ENCODE measurements around the gene DUSP15.
"Not testable (repeated sequence)": the region's sequence is repeated elsewhere in the genome, so short reads cannot be mapped to it uniquely, and the experiment has no call there.

Gene DUSP15

DNA sequence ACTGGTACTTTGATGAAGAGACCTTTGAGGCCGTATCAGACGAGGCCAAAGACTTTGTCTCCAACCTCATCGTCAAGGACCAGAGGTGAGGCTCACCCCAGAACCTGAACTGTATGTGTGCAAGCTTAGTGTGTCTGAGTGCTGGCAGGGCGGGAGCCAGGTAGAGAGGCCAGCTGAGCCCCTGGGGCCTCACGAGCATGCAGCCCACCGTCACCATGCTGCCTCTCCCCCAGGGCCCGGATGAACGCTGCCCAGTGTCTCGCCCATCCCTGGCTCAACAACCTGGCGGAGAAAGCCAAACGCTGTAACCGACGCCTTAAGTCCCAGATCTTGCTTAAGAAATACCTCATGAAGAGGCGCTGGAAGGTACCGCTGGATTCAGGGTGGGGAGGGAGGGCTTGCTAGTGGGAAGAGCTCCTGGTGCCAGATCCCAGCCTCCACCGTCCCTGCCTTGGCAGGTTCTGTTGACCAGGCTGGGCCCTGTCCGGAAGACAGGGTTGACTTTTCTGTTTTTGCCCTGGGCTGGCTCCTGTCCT, 38.5 kb downstream of the DUSP15 start:
- no peak for TF ChIP-seq CTCF (IDR thresholded peaks at IDR 0.05; ENCODE audit: insufficient read depth, missing control alignments)
- FAIRE-seq, result no peak
- no peak for DNase-seq (ENCODE audit: insufficient read length, low spot score)

GRCh38 chr20:31831211-31831610, 39.1 kb downstream of the DUSP15 start:
- FAIRE-seq, result no peak
- TF ChIP-seq CTCF (IDR thresholded peaks at IDR 0.05; ENCODE audit: insufficient read depth, missing control alignments), result no peak
- no peak for DNase-seq (ENCODE audit: insufficient read length, low spot score)

DNA sequence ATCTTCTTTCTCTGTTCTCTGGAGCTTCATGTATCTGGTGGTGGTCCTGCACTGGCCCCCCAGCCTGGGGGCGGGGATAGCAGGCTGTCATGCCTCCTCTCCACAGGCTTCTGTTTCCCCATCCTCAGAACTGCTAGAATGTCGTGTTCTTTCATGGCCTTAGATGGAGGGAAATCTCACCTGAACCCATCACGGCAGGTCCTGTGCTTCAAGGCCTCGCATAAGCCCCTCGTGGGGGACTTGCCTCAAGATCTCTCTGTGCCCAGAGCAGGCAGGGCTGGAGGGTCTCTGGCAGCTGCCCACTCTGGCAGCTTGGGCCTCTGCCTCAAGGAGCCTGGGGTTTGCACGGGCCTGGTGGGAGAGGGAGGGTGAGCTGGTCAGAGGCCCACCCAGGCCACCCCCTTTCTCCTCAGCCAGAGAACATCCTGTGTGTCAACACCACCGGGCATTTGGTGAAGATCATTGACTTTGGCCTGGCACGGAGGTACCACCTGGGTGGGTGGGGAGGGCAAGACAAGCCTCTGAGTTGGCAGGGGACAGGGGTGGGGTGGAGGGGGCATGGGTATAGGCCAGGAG, 39.8 kb downstream of the DUSP15 start:
- FAIRE-seq, result no peak

DNA sequence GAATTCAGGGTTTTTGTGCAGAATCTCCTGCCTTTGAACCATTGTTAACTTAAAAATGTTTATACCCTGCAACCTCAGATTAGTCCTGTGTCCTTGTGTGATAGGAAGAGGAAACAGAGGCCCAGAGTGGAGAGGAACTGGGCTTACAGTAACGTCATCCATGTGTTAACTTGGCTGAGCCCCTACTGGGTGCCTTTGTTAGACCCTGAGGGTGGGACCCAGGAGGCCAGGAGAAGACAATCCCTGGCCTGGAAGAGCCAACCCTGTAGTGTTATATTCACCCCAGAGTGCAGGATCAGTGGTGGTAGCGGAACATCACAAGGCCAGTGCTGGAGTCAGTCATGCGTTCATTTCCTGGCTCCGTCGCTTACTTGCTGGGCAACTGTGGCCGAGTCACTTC, 40.6 kb downstream of the DUSP15 start:
- FAIRE-seq (no peak), DNase-seq (ENCODE audit: insufficient read length, low spot score) (no peak)
- TF ChIP-seq CTCF (IDR thresholded peaks at IDR 0.05; ENCODE audit: insufficient read depth, missing control alignments), result no peak

More for the DNA sequence above, 39.8 kb downstream of the DUSP15 start:
- no peak for DNase-seq (ENCODE audit: insufficient read length, low spot score)
- no peak for TF ChIP-seq CTCF (IDR thresholded peaks at IDR 0.05; ENCODE audit: insufficient read depth, missing control alignments)

DNA sequence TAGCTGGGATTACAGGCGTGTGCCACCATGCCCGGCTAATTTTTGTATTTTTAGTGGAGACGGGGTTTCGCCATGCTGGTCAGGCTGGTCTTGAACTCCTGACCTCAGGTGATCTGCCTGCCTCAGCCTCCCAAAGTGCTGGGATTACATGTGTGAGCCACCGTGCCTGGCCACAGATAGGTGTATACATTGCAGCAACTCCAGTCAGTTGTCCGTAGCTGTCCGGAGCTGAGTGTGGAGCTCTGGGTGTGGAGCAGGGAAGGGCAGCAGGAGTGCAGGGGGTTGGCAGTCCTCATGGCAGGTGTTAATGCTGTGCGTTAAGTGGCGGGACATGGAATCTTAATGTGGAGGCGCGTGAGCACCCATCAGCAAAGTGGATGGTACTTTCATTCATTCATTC, 42.3 kb downstream of the DUSP15 start:
- not testable (repeated sequence) for DNase-seq (ENCODE audit: insufficient read length, low spot score); FAIRE-seq

DNA sequence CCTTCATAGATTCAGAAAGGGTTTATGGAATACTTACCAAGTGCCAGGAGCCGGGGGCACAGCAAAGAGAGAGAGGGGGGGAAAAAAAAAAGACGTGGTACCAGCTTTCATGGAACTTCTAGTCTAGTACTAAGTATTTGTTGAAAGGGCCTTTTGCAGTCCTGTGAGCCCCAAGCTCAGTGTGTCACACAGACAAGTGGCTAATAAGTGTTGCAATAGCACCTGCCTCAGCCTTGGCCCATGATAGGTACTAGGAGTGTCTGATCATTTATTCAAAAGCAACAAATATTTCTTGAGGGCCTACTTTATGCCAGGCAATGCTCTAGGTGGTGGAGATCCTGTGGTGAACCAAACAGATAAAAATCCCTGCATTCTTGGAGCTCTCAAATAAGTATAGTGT, 43.3 kb downstream of the DUSP15 start:
- no peak for TF ChIP-seq CTCF (IDR thresholded peaks at IDR 0.05; ENCODE audit: insufficient read depth, missing control alignments)
- FAIRE-seq (no peak), DNase-seq (ENCODE audit: insufficient read length, low spot score) (no peak)

- no peak for TF ChIP-seq CTCF (IDR thresholded peaks at IDR 0.05; ENCODE audit: insufficient read depth, missing control alignments)
- FAIRE-seq, result no peak
- DNase-seq (ENCODE audit: insufficient read length, low spot score), result no peak
These were observed 44.3 kb downstream of the DUSP15 start for GRCh38 chr20:31826074-31826473.
